ENCODE data around the gene RPLP2.

The RPLP2 gene

DNA sequence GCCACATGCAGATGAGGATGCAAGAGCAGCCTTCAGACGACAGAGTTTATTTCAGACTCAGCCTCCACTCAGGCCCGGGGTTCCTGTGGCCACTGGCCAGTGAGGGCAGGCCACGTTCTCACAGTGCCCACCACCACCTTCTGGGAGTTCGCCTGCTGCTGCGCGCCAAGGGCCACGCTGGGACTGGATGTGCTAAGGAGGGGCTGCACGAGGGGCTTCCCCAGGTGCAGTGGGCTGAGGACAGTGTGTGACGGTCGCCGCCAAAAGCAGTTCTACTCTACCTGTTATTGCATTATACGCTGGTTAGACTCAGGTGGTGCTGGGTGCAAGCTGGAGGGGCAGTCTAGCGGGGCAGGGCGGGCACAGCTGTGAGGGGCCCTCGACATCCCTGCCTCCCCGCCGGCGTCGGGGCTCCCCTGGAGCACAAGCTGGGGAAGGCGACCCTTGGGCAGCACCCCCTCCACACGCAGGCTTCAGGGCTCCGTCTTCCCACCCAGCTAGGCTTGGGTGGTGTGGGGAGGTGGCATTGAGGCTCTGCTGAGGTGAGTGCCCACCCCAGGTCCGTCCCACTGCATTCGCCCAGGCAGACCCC, 22.6 kb upstream of the RPLP2 start:
- no peaks in the 10 kb centered on the region for H3K9me3 ChIP-seq (ENCODE audit: control insufficient read depth, insufficient read depth, low read length)
- H3K4me1 ChIP-seq (ENCODE audit: control insufficient read depth, low read length) = peaks cover 21% of the 10 kb centered on the region
- TF ChIP-seq, protein P1, sequence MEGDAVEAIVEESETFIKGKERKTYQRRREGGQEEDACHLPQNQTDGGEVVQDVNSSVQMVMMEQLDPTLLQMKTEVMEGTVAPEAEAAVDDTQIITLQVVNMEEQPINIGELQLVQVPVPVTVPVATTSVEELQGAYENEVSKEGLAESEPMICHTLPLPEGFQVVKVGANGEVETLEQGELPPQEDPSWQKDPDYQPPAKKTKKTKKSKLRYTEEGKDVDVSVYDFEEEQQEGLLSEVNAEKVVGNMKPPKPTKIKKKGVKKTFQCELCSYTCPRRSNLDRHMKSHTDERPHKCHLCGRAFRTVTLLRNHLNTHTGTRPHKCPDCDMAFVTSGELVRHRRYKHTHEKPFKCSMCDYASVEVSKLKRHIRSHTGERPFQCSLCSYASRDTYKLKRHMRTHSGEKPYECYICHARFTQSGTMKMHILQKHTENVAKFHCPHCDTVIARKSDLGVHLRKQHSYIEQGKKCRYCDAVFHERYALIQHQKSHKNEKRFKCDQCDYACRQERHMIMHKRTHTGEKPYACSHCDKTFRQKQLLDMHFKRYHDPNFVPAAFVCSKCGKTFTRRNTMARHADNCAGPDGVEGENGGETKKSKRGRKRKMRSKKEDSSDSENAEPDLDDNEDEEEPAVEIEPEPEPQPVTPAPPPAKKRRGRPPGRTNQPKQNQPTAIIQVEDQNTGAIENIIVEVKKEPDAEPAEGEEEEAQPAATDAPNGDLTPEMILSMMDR (IDR thresholded peaks at IDR 0.05; ENCODE audit: low read depth, low read length, poor library complexity, severe bottlenecking) = no peak
- no peak for TF ChIP-seq EZH2phosphoT487 (IDR thresholded peaks at IDR 0.05; ENCODE audit: borderline replicate concordance, low read length)
- H3K79me2 ChIP-seq (ENCODE audit: control insufficient read depth, low read length) = peaks cover 6% of the 10 kb centered on the region
- no peak overlapping the region for H3K4me3 ChIP-seq (ENCODE audit: low read length)
- H3K9me2 ChIP-seq (replicated peaks; ENCODE audit: control insufficient read depth, low read length) = no peaks in the 10 kb centered on the region
- no peak overlapping the region for H3K27ac ChIP-seq (ENCODE audit: low read depth, low read length)
- H4K20me1 ChIP-seq (ENCODE audit: control insufficient read depth, insufficient read depth, low read depth, low read length) = no peaks in the 10 kb centered on the region
- H3K27me3 ChIP-seq (ENCODE audit: control insufficient read depth, low read length) = no peaks in the 10 kb centered on the region
- no peaks in the 10 kb centered on the region; the same call in 1 of the 2 replicates for H3K36me3 ChIP-seq (ENCODE audit: control insufficient read depth, low read length)
- H3F3A ChIP-seq (ENCODE audit: control insufficient read depth, insufficient read depth) = 0 out of 2 replicates have a peak, but pooled peaks cover 4% of the 10 kb centered on the region
- H3K4me2 ChIP-seq (ENCODE audit: low read length) = no peak overlapping the region

DNA sequence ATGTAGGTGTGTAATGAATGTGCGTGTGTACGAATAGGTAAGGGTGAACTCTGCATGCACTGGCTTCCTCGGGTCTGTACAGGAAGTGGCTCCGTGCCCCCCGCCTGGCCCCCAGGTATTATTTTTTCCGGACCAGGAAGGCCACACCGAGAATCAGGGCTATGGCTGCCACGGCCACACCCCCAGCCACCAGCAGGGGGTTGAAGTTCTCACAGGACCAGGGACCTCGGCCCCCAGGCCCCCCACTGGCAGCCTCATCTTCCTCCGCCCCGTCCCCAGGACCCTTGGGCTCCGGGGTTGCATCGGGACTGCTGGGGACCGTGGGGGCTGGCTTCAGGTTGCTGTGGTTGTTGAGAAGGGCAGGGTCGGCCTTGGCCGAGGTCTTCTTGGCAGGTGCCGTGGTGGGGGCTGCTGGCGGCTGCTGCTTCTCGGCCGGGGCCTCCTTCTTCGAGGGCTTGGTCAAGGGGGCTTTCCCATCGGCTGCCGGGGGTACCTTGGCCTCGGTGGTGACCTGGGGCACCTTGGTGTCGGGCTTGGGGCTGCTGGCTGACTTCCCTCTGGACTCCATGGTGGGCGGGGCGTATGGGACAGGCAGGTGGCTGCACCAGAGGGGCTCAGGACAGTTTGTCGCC, 21.6 kb upstream of the RPLP2 start:
- no peak for TF ChIP-seq EZH2phosphoT487 (IDR thresholded peaks at IDR 0.05; ENCODE audit: borderline replicate concordance, low read length)
- TF ChIP-seq, protein P1 (IDR thresholded peaks at IDR 0.05; ENCODE audit: low read depth, low read length, poor library complexity, severe bottlenecking) = peak; percentile 35
- H3K9me3 ChIP-seq (ENCODE audit: control insufficient read depth, insufficient read depth, low read length) = no peaks in the 10 kb centered on the region
- peaks cover 6% of the 10 kb centered on the region for H3K79me2 ChIP-seq (ENCODE audit: control insufficient read depth, low read length)
- peaks cover 3% of the 10 kb centered on the region; the same call in 1 of the 2 replicates for H3K36me3 ChIP-seq (ENCODE audit: control insufficient read depth, low read length)
- H3F3A ChIP-seq (ENCODE audit: control insufficient read depth, insufficient read depth) = 0 out of 2 replicates have a peak, but pooled peaks cover 4% of the 10 kb centered on the region
- H3K4me1 ChIP-seq (ENCODE audit: control insufficient read depth, low read length) = peaks cover 21% of the 10 kb centered on the region
- H3K9me2 ChIP-seq (replicated peaks; ENCODE audit: control insufficient read depth, low read length) = no peaks in the 10 kb centered on the region
- H3K27me3 ChIP-seq (ENCODE audit: control insufficient read depth, low read length) = no peaks in the 10 kb centered on the region
- peak overlapping the region; percentile 44; the same call in 1 of the 2 replicates for H3K4me2 ChIP-seq (ENCODE audit: low read length)
- no peak overlapping the region for H3K27ac ChIP-seq (ENCODE audit: low read depth, low read length)
- no peaks in the 10 kb centered on the region for H4K20me1 ChIP-seq (ENCODE audit: control insufficient read depth, insufficient read depth, low read depth, low read length)
- H3K4me3 ChIP-seq (ENCODE audit: low read length) = no peak overlapping the region

DNA sequence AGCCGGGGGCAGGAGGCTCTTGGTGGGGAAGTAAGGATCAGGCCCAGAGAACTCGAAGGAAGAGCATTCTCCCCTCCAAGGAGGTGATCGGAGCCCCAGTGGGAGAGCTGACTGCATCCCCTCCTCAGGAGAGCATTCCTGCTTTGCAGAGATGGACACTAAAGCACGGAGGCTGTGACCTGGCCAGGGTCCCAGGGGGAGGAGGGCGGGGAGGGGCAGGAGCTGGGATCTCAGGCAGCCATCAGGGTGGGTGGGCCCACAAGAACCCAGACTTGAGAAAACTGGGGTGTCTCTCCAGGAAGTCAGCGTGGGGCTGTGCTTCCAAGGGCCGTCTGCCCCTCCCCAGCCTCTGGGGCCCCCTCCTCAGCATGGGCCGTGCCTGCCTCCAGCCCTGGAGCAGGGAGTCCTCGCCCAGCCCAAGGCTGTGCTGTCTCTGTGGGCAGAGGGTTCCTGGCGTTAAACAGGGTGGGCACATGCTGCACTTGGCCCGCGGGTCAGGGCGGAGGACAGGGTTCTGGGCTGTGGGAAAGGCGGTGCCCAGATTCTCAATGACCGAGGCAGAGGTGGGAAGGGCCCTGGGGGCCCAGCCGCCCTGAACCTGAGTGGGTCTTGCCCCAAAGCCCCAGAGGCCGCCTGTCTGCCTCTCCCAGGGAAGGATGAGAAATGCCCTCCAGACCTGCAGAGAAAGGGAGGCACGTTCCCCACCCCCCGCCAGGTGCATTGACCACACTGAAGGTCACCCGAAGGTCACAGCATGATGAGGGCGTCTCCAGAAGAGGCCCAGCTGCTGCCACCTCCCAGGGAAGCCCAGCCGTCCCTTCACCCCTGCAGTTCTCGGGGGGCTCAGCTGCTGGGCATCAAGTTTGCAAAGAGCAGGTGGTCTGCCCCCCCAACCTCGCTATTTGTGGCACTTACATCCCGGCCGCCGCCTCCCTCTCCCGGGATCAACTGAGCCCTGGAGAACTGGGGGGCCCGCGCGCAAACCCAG, 20.5 kb upstream of the RPLP2 start:
- H3K27ac ChIP-seq (ENCODE audit: low read depth, low read length) = no peak overlapping the region
- 0 out of 2 replicates have a peak, but pooled peaks cover 4% of the 10 kb centered on the region for H3F3A ChIP-seq (ENCODE audit: control insufficient read depth, insufficient read depth)
- H3K4me2 ChIP-seq (ENCODE audit: low read length) = peak overlapping the region; percentile 50
- peaks cover 21% of the 10 kb centered on the region for H3K4me1 ChIP-seq (ENCODE audit: control insufficient read depth, low read length)
- H3K27me3 ChIP-seq (ENCODE audit: control insufficient read depth, low read length) = no peaks in the 10 kb centered on the region
- peak overlapping the region; percentile 69 for H3K4me3 ChIP-seq (ENCODE audit: low read length)
- no peak for TF ChIP-seq EZH2phosphoT487 (IDR thresholded peaks at IDR 0.05; ENCODE audit: borderline replicate concordance, low read length)
- TF ChIP-seq, protein P1 (IDR thresholded peaks at IDR 0.05; ENCODE audit: low read depth, low read length, poor library complexity, severe bottlenecking) = no peak
- no peaks in the 10 kb centered on the region for H3K9me2 ChIP-seq (replicated peaks; ENCODE audit: control insufficient read depth, low read length)
- no peaks in the 10 kb centered on the region for H4K20me1 ChIP-seq (ENCODE audit: control insufficient read depth, insufficient read depth, low read depth, low read length)
- no peaks in the 10 kb centered on the region for H3K9me3 ChIP-seq (ENCODE audit: control insufficient read depth, insufficient read depth, low read length)
- peaks cover 4% of the 10 kb centered on the region; the same call in 1 of the 2 replicates for H3K36me3 ChIP-seq (ENCODE audit: control insufficient read depth, low read length)
- H3K79me2 ChIP-seq (ENCODE audit: control insufficient read depth, low read length) = peaks cover 6% of the 10 kb centered on the region

All from DOHH2 (cell line).